ENCODE data around the gene HMGCR. TPM values are rescaled to one million over a fixed set of nuclear protein-coding genes. Genes with fewer than 3 reads are reported as not detected.

HMGCR gene
- total and polyA plus RNA-seq, 2 donors (not counting 3 experiments of a cell fraction or from before 2014, with no cell fraction given), result 39.6 to 104 TPM

GRCh38 chr5:75387806-75388205 lies 50.8 kb downstream of the HMGCR start:
- DNase-seq (ENCODE audit: low read depth, low spot score) (no peak), FAIRE-seq (no peak)
- TF ChIP-seq EZH2 (IDR thresholded peaks at IDR 0.05; ENCODE audit: borderline replicate concordance, low read depth, low read length, severe bottlenecking) (no peak), CTCF (IDR thresholded peaks at IDR 0.05; ENCODE audit: extremely low read depth in 1 of 2, insufficient read depth in 1 of 2, low read depth in 1 of 2, low read length in 2 of 2) (no peak), POLR2A (IDR thresholded peaks at IDR 0.05; ENCODE audit: low read depth, low read length) (no peak), FOS (IDR thresholded peaks at IDR 0.05; ENCODE audit: borderline replicate concordance, insufficient read depth, low read length) (no peak), MAX (IDR thresholded peaks at IDR 0.05; ENCODE audit: insufficient read depth, insufficient read length) (no peak), MYC (IDR thresholded peaks at IDR 0.05; ENCODE audit: low read depth, low read length) (no peak), JUN (IDR thresholded peaks at IDR 0.05; ENCODE audit: borderline replicate concordance, insufficient read depth, insufficient read length, low read depth) (no peak), GATA2 (IDR thresholded peaks at IDR 0.05; ENCODE audit: insufficient read depth, insufficient read length, low read depth, low read length) (no peak), POLR2AphosphoS5 (IDR thresholded peaks at IDR 0.05; ENCODE audit: insufficient read depth, low read depth, low read length) (no peak)
- Histone ChIP-seq H3K27ac (ENCODE audit: insufficient read depth, low read depth, low read length) (no peak overlapping the region), H3K36me3 (ENCODE audit: control insufficient read depth in 2 of 2, extremely low read depth in 1 of 2, insufficient read depth in 2 of 2, low read length in 2 of 2) (peaks cover 3% of the 10 kb centered on the region in 2 experiments), H3K27me3 (ENCODE audit: control insufficient read depth in 2 of 2, insufficient read depth in 2 of 2, low read length in 2 of 2) (no peaks in the 10 kb centered on the region), H3K4me1 (ENCODE audit: control insufficient read depth, extremely low read depth, insufficient read depth, low read length) (no peaks in the 10 kb centered on the region), H3K9me3 (replicated peaks; ENCODE audit: control insufficient read depth, insufficient read depth, low read length) (no peaks in the 10 kb centered on the region), H3K4me3 (replicated peaks in 1 of 3; ENCODE audit: insufficient read depth in 1 of 3, low read depth in 1 of 3, low read length in 3 of 3) (no peak overlapping the region), H3K9ac (replicated peaks; ENCODE audit: extremely low read depth, insufficient read depth, low read length) (no peak overlapping the region), H3K9me1 (replicated peaks; ENCODE audit: control insufficient read depth, extremely low read depth, insufficient read depth, low read length) (no peaks in the 10 kb centered on the region), H2AFZ (ENCODE audit: low read depth, low read length) (no peak overlapping the region), H3K79me2 (ENCODE audit: control insufficient read depth, insufficient read depth, low read length) (no peaks in the 10 kb centered on the region), H3K4me2 (ENCODE audit: insufficient read depth, low read length) (no peak overlapping the region), H4K20me1 (replicated peaks; ENCODE audit: control insufficient read depth, extremely low read depth, insufficient read depth, low read length) (no peaks in the 10 kb centered on the region)
- ChIA-PET POLR2A (no interaction called here), CTCF (no interaction called here)
- dilution Hi-C loops (cut with MboI; ENCODE audit: extremely low pct_ligation_motif_present, low sequenced_read_pairs) (no loop called here), intact Hi-C loops (cut with micrococcal nuclease) (no loop called here)
- BruUV-seq (replicated peaks), result no TSS peak

All from endothelial cell of umbilical vein (primary cell).